WTC11 (cell line): ENCODE measurements around the gene CCL2. TPM values are rescaled to one million over a fixed set of nuclear protein-coding genes. Genes with fewer than 3 reads are reported as not detected.

ENCODE experiments used
- ATAC-seq: fragments of 200-7000 bp; cut with Tn5 transposase; 2 replicates; pipeline ENCODE4 v1.10.0; 2021; ENCODE audit warnings: mild to moderate bottlenecking, moderate library complexity
- CTCF ChIA-PET: fragments of 300-600 bp; sonication (Branson Sonifier 250); formaldehyde crosslinking; loops from one replicate; lab custom pipeline; 2021; ENCODE audit warnings: antibody characterized with exemption; lab: Charles Lee
- POLR2A ChIA-PET: fragments of 350-600 bp; sonication (Branson Sonifier 250); formaldehyde crosslinking; loops from one replicate; lab custom pipeline; 2021; ENCODE audit warnings: antibody characterized with exemption; lab: Charles Lee
- DNase-seq: peaks from one replicate; pipeline ENCODE4 v3.0.0; 2021; ENCODE audit warnings: low spot score
- H3K27ac Mint-ChIP-seq: 2 replicates; pipeline ENCODE4 v1.8.0; 2021; ENCODE audit warnings: mixed read lengths
- H3K27me3 Mint-ChIP-seq: 2 replicates; pipeline ENCODE4 v1.8.0; 2021; ENCODE audit warnings: low read depth, mild to moderate bottlenecking, moderate library complexity, mixed read lengths
- H3K36me3 Mint-ChIP-seq: 2 replicates; pipeline ENCODE4 v1.8.0; 2021; ENCODE audit warnings: mixed read lengths
- H3K4me1 Mint-ChIP-seq: 2 replicates; pipeline ENCODE4 v1.8.0; 2022; ENCODE audit warnings: mixed read lengths
- H3K4me3 Mint-ChIP-seq: 2 replicates; pipeline ENCODE4 v1.8.0; 2021; ENCODE audit warnings: mild to moderate bottlenecking, moderate library complexity, mixed read lengths
- H3K9me3 Mint-ChIP-seq: 2 replicates; pipeline ENCODE4 v1.8.0; 2021; ENCODE audit warnings: mixed read lengths
- ATF3 ChIP-seq: sonication (generic); formaldehyde crosslinking; conservative IDR thresholded peaks from 2 replicates; pipeline ENCODE4 v1.8.1; 2022; ENCODE audit warnings: mild to moderate bottlenecking, missing genetic modification reagents
- CDX4 ChIP-seq: fragments of 250-450 bp; sonication (Bioruptor Pico); IDR thresholded peaks from 2 replicates; pipeline ENCODE4 v1.9.0; 2021; ENCODE audit warnings: moderate library complexity, mild to moderate bottlenecking, inconsistent platforms, borderline replicate concordance
- CREB1 ChIP-seq: sonication (generic); formaldehyde crosslinking; IDR thresholded peaks from 2 replicates; pipeline ENCODE4 v1.8.0; 2023; ENCODE audit warnings: mild to moderate bottlenecking, missing genetic modification reagents
- GRHL2 ChIP-seq: fragments of 250-450 bp; sonication (Bioruptor Pico); IDR thresholded peaks from 2 replicates; pipeline ENCODE4 v1.8.0; 2022; ENCODE audit warnings: mild to moderate bottlenecking, moderate library complexity; ENCODE audit not compliant: insufficient replicate concordance, severe bottlenecking
- GTF2I ChIP-seq: fragments of 250-450 bp; sonication (Bioruptor Pico); conservative IDR thresholded peaks from 2 replicates; pipeline ENCODE4 v1.4.0; 2021; ENCODE audit warnings: mild to moderate bottlenecking
- HMGA2 ChIP-seq: fragments of 250-450 bp; sonication (Bioruptor Pico); IDR thresholded peaks from 2 replicates; pipeline ENCODE4 v1.4.0; 2021; ENCODE audit warnings: mild to moderate bottlenecking, moderate library complexity
- JUN ChIP-seq: sonication (generic); formaldehyde crosslinking; IDR thresholded peaks from 2 replicates; pipeline ENCODE4 v1.8.0; 2023; ENCODE audit warnings: mild to moderate bottlenecking, missing genetic modification reagents
- KAT7 ChIP-seq: sonication (generic); formaldehyde crosslinking; IDR thresholded peaks from 2 replicates; pipeline ENCODE4 v1.8.1; 2023; ENCODE audit warnings: missing genetic modification reagents, mild to moderate bottlenecking, borderline replicate concordance
- MAX ChIP-seq: sonication (generic); formaldehyde crosslinking; IDR thresholded peaks from 2 replicates; pipeline ENCODE4 v1.8.0; 2022; ENCODE audit warnings: mild to moderate bottlenecking, missing genetic modification reagents
- NR2C2 ChIP-seq: sonication (generic); formaldehyde crosslinking; IDR thresholded peaks from 2 replicates; pipeline ENCODE4 v1.8.0; 2022; ENCODE audit warnings: mild to moderate bottlenecking, missing genetic modification reagents
- PRDM15 ChIP-seq: sonication (generic); formaldehyde crosslinking; IDR thresholded peaks from 2 replicates; pipeline ENCODE4 v1.8.0; 2022; ENCODE audit warnings: missing genetic modification reagents
- PRRX2 ChIP-seq: fragments of 250-450 bp; sonication (Bioruptor Pico); IDR thresholded peaks from 2 replicates; pipeline ENCODE4 v1.8.0; 2021; ENCODE audit warnings: mild to moderate bottlenecking
- TP53 ChIP-seq: sonication (generic); formaldehyde crosslinking; IDR thresholded peaks from 2 replicates; pipeline ENCODE4 v1.8.1; 2023; ENCODE audit warnings: mild to moderate bottlenecking, missing genetic modification reagents
- USF1 ChIP-seq: sonication (generic); formaldehyde crosslinking; IDR thresholded peaks from 2 replicates; pipeline ENCODE4 v1.8.0; 2022; ENCODE audit warnings: mild to moderate bottlenecking, missing genetic modification reagents
- ZBTB43 ChIP-seq: sonication (generic); formaldehyde crosslinking; IDR thresholded peaks from 2 replicates; pipeline ENCODE4 v1.8.1; 2023; ENCODE audit warnings: mild to moderate bottlenecking, missing genetic modification reagents
- ZNF219 ChIP-seq: sonication (generic); formaldehyde crosslinking; IDR thresholded peaks from 2 replicates; pipeline ENCODE4 v1.8.0; 2023; ENCODE audit warnings: missing genetic modification reagents, mild to moderate bottlenecking, borderline replicate concordance
- ZNF512 ChIP-seq: sonication (generic); formaldehyde crosslinking; IDR thresholded peaks from 2 replicates; pipeline ENCODE4 v1.8.1; 2022; ENCODE audit warnings: missing genetic modification reagents, borderline replicate concordance
- total RNA-seq: library from RNA; stranded (reverse); gene quantifications from 3 replicates; pipeline ENCODE4 v1.2.3, GENCODE V29; 2021

Gene CCL2
- total RNA-seq, 1 experiment from 2014 or later: 5.3 TPM

- ChIA-PET POLR2A (no interaction called here), CTCF (no interaction called here)
- Mint-ChIP-seq H3K27ac (no peak overlapping the region), H3K36me3 (peaks cover 16% of the 10 kb centered on the region), H3K27me3 (peaks cover 31% of the 10 kb centered on the region), H3K4me1 (no peaks in the 10 kb centered on the region), H3K9me3 (peaks cover 34% of the 10 kb centered on the region), H3K4me3 (no peak overlapping the region)
- ATAC-seq (no peak), DNase-seq (no peak)
- TF ChIP-seq CDX4 (CRISPR knock-in tag) (no peak), ZNF219 (CRISPR knock-in tag) (no peak)
Observed at GRCh38 chr17:34219405-34219804, 35.7 kb upstream of the CCL2 start.

- Mint-ChIP-seq H3K4me3 (no peak overlapping the region), H3K9me3 (peaks cover 26% of the 10 kb centered on the region), H3K4me1 (no peaks in the 10 kb centered on the region), H3K27me3 (peaks cover 29% of the 10 kb centered on the region), H3K36me3 (peaks cover 8% of the 10 kb centered on the region), H3K27ac (no peak overlapping the region)
- no peak for TF ChIP-seq PRDM15 (CRISPR knock-in tag)
- TF ChIP-seq CREB1 (CRISPR knock-in tag): no peak
- TF ChIP-seq PRRX2 (CRISPR knock-in tag): no peak
- no peak for TF ChIP-seq ATF3 (CRISPR knock-in tag)
- TF ChIP-seq GTF2I (CRISPR knock-in tag): no peak
- TF ChIP-seq USF1 (CRISPR knock-in tag): no peak
- no peak for DNase-seq
- ChIA-PET POLR2A (no interaction called here), CTCF (interaction anchor here (3.1 kb wide), 1 partner anchor 141 kb away, joined by 9 read pairs; no protein-coding TSS in a partner anchor)
- ATAC-seq: no peak
Observed at GRCh38 chr17:34220045-34220751, 34.9 kb upstream of the CCL2 start.

GRCh38 chr17:34220752-34221395 is 34.2 kb upstream of the CCL2 start:
- no peak overlapping the region for H3K27ac Mint-ChIP-seq
- H3K4me1 Mint-ChIP-seq: no peaks in the 10 kb centered on the region
- DNase-seq (no peak), ATAC-seq (no peak)
- ChIA-PET CTCF (interaction anchor here (3.1 kb wide), 1 partner anchor 141 kb away, joined by 9 read pairs; no protein-coding TSS in a partner anchor), POLR2A (no interaction called here)
- no peak overlapping the region for H3K4me3 Mint-ChIP-seq
- TF ChIP-seq ZBTB43 (CRISPR knock-in tag) (no peak), JUN (no peak), ZNF512 (no peak), NR2C2 (no peak), PRDM15 (CRISPR knock-in tag) (no peak), TP53 (CRISPR knock-in tag) (no peak), MAX (CRISPR knock-in tag) (no peak), KAT7 (CRISPR knock-in tag) (no peak), HMGA2 (CRISPR knock-in tag) (no peak), GRHL2 (no peak)
- H3K27me3 Mint-ChIP-seq: peaks cover 32% of the 10 kb centered on the region
- peaks cover 8% of the 10 kb centered on the region for H3K36me3 Mint-ChIP-seq
- H3K9me3 Mint-ChIP-seq: peaks cover 25% of the 10 kb centered on the region
